ENCODE data around the gene SYNDIG1.

SYNDIG1 gene

GRCh38 chr20:24567508-24567907, 98.1 kb downstream of the SYNDIG1 start:
- no peak for DNase-seq (ENCODE audit: low read depth)

GRCh38 chr20:24568842-24569241, 99.4 kb downstream of the SYNDIG1 start:
- no peak for DNase-seq (ENCODE audit: low read depth)

GRCh38 chr20:24571159-24571558, 101.7 kb downstream of the SYNDIG1 start:
- DNase-seq (ENCODE audit: low read depth): no peak

- no peak for DNase-seq (ENCODE audit: low read depth)
Observed at GRCh38 chr20:24572140-24572539, 102.7 kb downstream of the SYNDIG1 start.

GRCh38 chr20:24572862-24573261, 103.4 kb downstream of the SYNDIG1 start:
- DNase-seq (ENCODE audit: low read depth): no peak

- no peak for DNase-seq (ENCODE audit: low read depth)
Observed at GRCh38 chr20:24573557-24573956, 104.1 kb downstream of the SYNDIG1 start.

GRCh38 chr20:24574307-24574706, 104.9 kb downstream of the SYNDIG1 start:
- DNase-seq (ENCODE audit: low read depth): no peak

- DNase-seq (ENCODE audit: low read depth): no peak
Observed at GRCh38 chr20:24574797-24575196, 105.4 kb downstream of the SYNDIG1 start.

GRCh38 chr20:24575811-24576210, 106.4 kb downstream of the SYNDIG1 start:
- no peak for DNase-seq (ENCODE audit: low read depth)

- no peak for DNase-seq (ENCODE audit: low read depth)
Observed at GRCh38 chr20:24576447-24576846, 107.0 kb downstream of the SYNDIG1 start.

GRCh38 chr20:24577271-24577909, 108.0 kb downstream of the SYNDIG1 start:
- DNase-seq (ENCODE audit: low read depth): no peak

- no peak for DNase-seq (ENCODE audit: low read depth)
Observed at GRCh38 chr20:24578567-24579415, 109.4 kb downstream of the SYNDIG1 start.

GRCh38 chr20:24579475-24579874, 110.0 kb downstream of the SYNDIG1 start:
- DNase-seq (ENCODE audit: low read depth): no peak

GRCh38 chr20:24580006-24580405, 110.6 kb downstream of the SYNDIG1 start:
- DNase-seq (ENCODE audit: low read depth): no peak

- DNase-seq (ENCODE audit: low read depth): no peak
Observed at GRCh38 chr20:24580855-24581254, 111.4 kb downstream of the SYNDIG1 start.

- DNase-seq (ENCODE audit: low read depth): no peak
Observed at GRCh38 chr20:24581443-24582170, 112.2 kb downstream of the SYNDIG1 start.

GRCh38 chr20:24582373-24583168, 113.1 kb downstream of the SYNDIG1 start:
- no peak for DNase-seq (ENCODE audit: low read depth)

- no peak for DNase-seq (ENCODE audit: low read depth)
Observed at GRCh38 chr20:24583169-24583792, 113.9 kb downstream of the SYNDIG1 start.

GRCh38 chr20:24584078-24584477, 114.6 kb downstream of the SYNDIG1 start:
- DNase-seq (ENCODE audit: low read depth): no peak

GRCh38 chr20:24584538-24585356, 115.3 kb downstream of the SYNDIG1 start:
- no peak for DNase-seq (ENCODE audit: low read depth)

All from T-helper 22 cell (primary cell).